WTC11 (cell line): Measurements from ENCODE around the gene KCNA2. TPM values are rescaled to one million over a fixed set of nuclear protein-coding genes. Genes with fewer than 3 reads are reported as not detected.

Experiments
- ATAC-seq: fragments of 200-7000 bp; cut with Tn5 transposase; 2 replicates; pipeline ENCODE4 v1.10.0; 2021; ENCODE audit warnings: mild to moderate bottlenecking, moderate library complexity
- CTCF ChIA-PET: fragments of 300-600 bp; sonication (Branson Sonifier 250); formaldehyde crosslinking; loops from one replicate; lab custom pipeline; 2021; ENCODE audit warnings: antibody characterized with exemption; lab: Charles Lee
- POLR2A ChIA-PET: fragments of 350-600 bp; sonication (Branson Sonifier 250); formaldehyde crosslinking; loops from one replicate; lab custom pipeline; 2021; ENCODE audit warnings: antibody characterized with exemption; lab: Charles Lee
- DNase-seq: peaks from one replicate; pipeline ENCODE4 v3.0.0; 2021; ENCODE audit warnings: low spot score
- H3K27ac Mint-ChIP-seq: 2 replicates; pipeline ENCODE4 v1.8.0; 2021; ENCODE audit warnings: mixed read lengths
- H3K27me3 Mint-ChIP-seq: 2 replicates; pipeline ENCODE4 v1.8.0; 2021; ENCODE audit warnings: low read depth, mild to moderate bottlenecking, moderate library complexity, mixed read lengths
- H3K36me3 Mint-ChIP-seq: 2 replicates; pipeline ENCODE4 v1.8.0; 2021; ENCODE audit warnings: mixed read lengths
- H3K4me1 Mint-ChIP-seq: 2 replicates; pipeline ENCODE4 v1.8.0; 2022; ENCODE audit warnings: mixed read lengths
- H3K4me3 Mint-ChIP-seq: 2 replicates; pipeline ENCODE4 v1.8.0; 2021; ENCODE audit warnings: mild to moderate bottlenecking, moderate library complexity, mixed read lengths
- H3K9me3 Mint-ChIP-seq: 2 replicates; pipeline ENCODE4 v1.8.0; 2021; ENCODE audit warnings: mixed read lengths
- ATF3 ChIP-seq: sonication (generic); formaldehyde crosslinking; conservative IDR thresholded peaks from 2 replicates; pipeline ENCODE4 v1.8.1; 2022; ENCODE audit warnings: mild to moderate bottlenecking, missing genetic modification reagents
- CREM ChIP-seq: sonication (generic); formaldehyde crosslinking; IDR thresholded peaks from 2 replicates; pipeline ENCODE4 v1.8.1; 2022; ENCODE audit warnings: mild to moderate bottlenecking, missing genetic modification reagents, moderate library complexity
- E2F5 ChIP-seq: sonication (generic); formaldehyde crosslinking; IDR thresholded peaks from 2 replicates; pipeline ENCODE4 v1.8.1; 2022; ENCODE audit warnings: mild to moderate bottlenecking, moderate library complexity, missing genetic modification reagents
- FOXP4 ChIP-seq: sonication (generic); formaldehyde crosslinking; IDR thresholded peaks from 2 replicates; pipeline ENCODE4 v1.8.0; 2022; ENCODE audit warnings: mild to moderate bottlenecking, missing genetic modification reagents
- GRHL2 ChIP-seq: fragments of 250-450 bp; sonication (Bioruptor Pico); IDR thresholded peaks from 2 replicates; pipeline ENCODE4 v1.8.0; 2022; ENCODE audit warnings: mild to moderate bottlenecking, moderate library complexity; ENCODE audit not compliant: insufficient replicate concordance, severe bottlenecking
- HMGA2 ChIP-seq: fragments of 250-450 bp; sonication (Bioruptor Pico); IDR thresholded peaks from 2 replicates; pipeline ENCODE4 v1.4.0; 2021; ENCODE audit warnings: mild to moderate bottlenecking, moderate library complexity
- HMGXB4 ChIP-seq: sonication (generic); formaldehyde crosslinking; IDR thresholded peaks from 2 replicates; pipeline ENCODE4 v1.8.1; 2023; ENCODE audit warnings: mild to moderate bottlenecking, moderate library complexity, missing genetic modification reagents
- JAZF1 ChIP-seq: fragments of 250-450 bp; sonication (Bioruptor Pico); IDR thresholded peaks from 2 replicates; pipeline ENCODE4 v1.9.0; 2021; ENCODE audit warnings: moderate library complexity, mild to moderate bottlenecking, inconsistent platforms
- JUN ChIP-seq: sonication (generic); formaldehyde crosslinking; IDR thresholded peaks from 2 replicates; pipeline ENCODE4 v1.8.0; 2023; ENCODE audit warnings: mild to moderate bottlenecking, missing genetic modification reagents
- MYBL2 ChIP-seq: sonication (generic); formaldehyde crosslinking; IDR thresholded peaks from 2 replicates; pipeline ENCODE4 v1.8.1; 2023; ENCODE audit warnings: mild to moderate bottlenecking, moderate library complexity, missing genetic modification reagents
- NFATC4 ChIP-seq: fragments of 250-450 bp; sonication (Bioruptor Pico); IDR thresholded peaks from 2 replicates; pipeline ENCODE4 v1.9.0; 2021; ENCODE audit warnings: mild to moderate bottlenecking
- SOX15 ChIP-seq: fragments of 250-450 bp; sonication (Bioruptor Pico); IDR thresholded peaks from 2 replicates; pipeline ENCODE4 v1.9.0; 2021; ENCODE audit warnings: mild to moderate bottlenecking
- STAT6 ChIP-seq: sonication (generic); formaldehyde crosslinking; conservative IDR thresholded peaks from 2 replicates; pipeline ENCODE4 v1.8.1; 2023; ENCODE audit warnings: mild to moderate bottlenecking, low read depth, missing genetic modification reagents, moderate library complexity
- TP53 ChIP-seq: sonication (generic); formaldehyde crosslinking; IDR thresholded peaks from 2 replicates; pipeline ENCODE4 v1.8.1; 2023; ENCODE audit warnings: mild to moderate bottlenecking, missing genetic modification reagents
- total RNA-seq: library from RNA; stranded (reverse); gene quantifications from 3 replicates; pipeline ENCODE4 v1.2.3, GENCODE V29; 2021
- TF ChIP-seq, protein P1 (sequence below): fragments of 250-450 bp; sonication (Bioruptor Pico); IDR thresholded peaks from 2 replicates; pipeline ENCODE4 v1.9.0; 2021; ENCODE audit warnings: mild to moderate bottlenecking, borderline replicate concordance

The KCNA2 gene
- total RNA-seq, 1 experiment from 2014 or later, result 0.50 TPM

DNA sequence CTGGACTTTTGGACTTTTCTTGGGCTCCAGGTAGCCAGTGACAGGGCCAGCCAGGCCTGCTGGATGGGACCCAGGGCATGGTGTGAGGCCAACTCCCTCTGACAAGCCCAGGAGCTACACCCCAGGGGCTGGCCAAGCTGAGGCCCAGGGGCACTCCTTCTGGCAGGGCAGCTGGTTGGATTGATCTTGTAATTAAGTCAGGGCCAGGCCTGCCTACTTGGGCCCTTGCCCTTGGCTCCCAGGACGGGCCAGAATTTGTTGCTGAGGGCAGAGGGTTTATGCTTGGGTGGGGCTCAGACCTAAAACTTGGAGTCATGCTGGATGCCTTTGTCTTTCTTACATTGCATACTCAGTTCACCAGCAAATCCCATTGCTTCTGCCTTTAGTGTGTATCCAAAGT, 20.7 kb downstream of the KCNA2 start:
- DNase-seq (no peak), ATAC-seq (no peak)
- Mint-ChIP-seq H3K4me3 (no peak overlapping the region), H3K27ac (no peak overlapping the region), H3K4me1 (no peaks in the 10 kb centered on the region), H3K9me3 (no peaks in the 10 kb centered on the region), H3K27me3 (peaks cover 34% of the 10 kb centered on the region), H3K36me3 (no peaks in the 10 kb centered on the region)
- no peak for TF ChIP-seq SOX15 (CRISPR knock-in tag)
- no peak for TF ChIP-seq CREM (CRISPR knock-in tag)
- ChIA-PET POLR2A (no interaction called here), CTCF (no interaction called here)

- POLR2A ChIA-PET, result no interaction called here
- ATAC-seq (no peak), DNase-seq (no peak)
- H3K9me3 Mint-ChIP-seq, result peaks cover under 1% of the 10 kb centered on the region; the same call in 1 of the 2 replicates
- TF ChIP-seq HMGA2 (CRISPR knock-in tag) (no peak), HMGXB4 (CRISPR knock-in tag) (no peak), NFATC4 (CRISPR knock-in tag) (no peak), E2F5 (CRISPR knock-in tag) (no peak), MYBL2 (CRISPR knock-in tag) (no peak), TP53 (CRISPR knock-in tag) (no peak)
- TF ChIP-seq, protein P1, sequence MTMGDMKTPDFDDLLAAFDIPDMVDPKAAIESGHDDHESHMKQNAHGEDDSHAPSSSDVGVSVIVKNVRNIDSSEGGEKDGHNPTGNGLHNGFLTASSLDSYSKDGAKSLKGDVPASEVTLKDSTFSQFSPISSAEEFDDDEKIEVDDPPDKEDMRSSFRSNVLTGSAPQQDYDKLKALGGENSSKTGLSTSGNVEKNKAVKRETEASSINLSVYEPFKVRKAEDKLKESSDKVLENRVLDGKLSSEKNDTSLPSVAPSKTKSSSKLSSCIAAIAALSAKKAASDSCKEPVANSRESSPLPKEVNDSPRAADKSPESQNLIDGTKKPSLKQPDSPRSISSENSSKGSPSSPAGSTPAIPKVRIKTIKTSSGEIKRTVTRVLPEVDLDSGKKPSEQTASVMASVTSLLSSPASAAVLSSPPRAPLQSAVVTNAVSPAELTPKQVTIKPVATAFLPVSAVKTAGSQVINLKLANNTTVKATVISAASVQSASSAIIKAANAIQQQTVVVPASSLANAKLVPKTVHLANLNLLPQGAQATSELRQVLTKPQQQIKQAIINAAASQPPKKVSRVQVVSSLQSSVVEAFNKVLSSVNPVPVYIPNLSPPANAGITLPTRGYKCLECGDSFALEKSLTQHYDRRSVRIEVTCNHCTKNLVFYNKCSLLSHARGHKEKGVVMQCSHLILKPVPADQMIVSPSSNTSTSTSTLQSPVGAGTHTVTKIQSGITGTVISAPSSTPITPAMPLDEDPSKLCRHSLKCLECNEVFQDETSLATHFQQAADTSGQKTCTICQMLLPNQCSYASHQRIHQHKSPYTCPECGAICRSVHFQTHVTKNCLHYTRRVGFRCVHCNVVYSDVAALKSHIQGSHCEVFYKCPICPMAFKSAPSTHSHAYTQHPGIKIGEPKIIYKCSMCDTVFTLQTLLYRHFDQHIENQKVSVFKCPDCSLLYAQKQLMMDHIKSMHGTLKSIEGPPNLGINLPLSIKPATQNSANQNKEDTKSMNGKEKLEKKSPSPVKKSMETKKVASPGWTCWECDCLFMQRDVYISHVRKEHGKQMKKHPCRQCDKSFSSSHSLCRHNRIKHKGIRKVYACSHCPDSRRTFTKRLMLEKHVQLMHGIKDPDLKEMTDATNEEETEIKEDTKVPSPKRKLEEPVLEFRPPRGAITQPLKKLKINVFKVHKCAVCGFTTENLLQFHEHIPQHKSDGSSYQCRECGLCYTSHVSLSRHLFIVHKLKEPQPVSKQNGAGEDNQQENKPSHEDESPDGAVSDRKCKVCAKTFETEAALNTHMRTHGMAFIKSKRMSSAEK (CRISPR knock-in tag), result no peak
- H3K36me3 Mint-ChIP-seq, result no peaks in the 10 kb centered on the region
- peaks cover 47% of the 10 kb centered on the region for H3K27me3 Mint-ChIP-seq
- no peaks in the 10 kb centered on the region for H3K4me1 Mint-ChIP-seq
- CTCF ChIA-PET, result no interaction called here
- no peak overlapping the region for H3K4me3 Mint-ChIP-seq
- no peak overlapping the region for H3K27ac Mint-ChIP-seq
These were observed 22.1 kb downstream of the KCNA2 start for GRCh38 chr1:110584045-110584444.

DNA sequence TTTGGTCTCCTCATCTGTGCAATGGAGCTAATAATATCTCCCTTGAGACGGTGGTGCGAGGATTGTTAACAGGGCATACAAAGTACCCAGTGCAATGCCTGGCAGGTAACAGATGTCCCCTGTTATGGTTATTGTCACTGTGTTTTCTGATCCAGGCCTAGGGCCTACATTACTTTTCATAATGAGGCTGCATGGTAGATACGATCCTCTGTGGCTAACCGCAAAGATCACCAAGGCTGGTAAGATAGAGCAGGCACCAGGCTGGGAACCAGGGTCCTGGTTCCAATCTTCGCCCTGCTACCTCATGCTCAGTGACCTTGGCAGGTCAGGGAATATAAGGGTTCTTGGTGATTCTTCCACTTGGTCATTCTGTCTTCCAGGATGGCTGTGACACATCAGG, 22.7 kb downstream of the KCNA2 start:
- no peaks in the 10 kb centered on the region for H3K36me3 Mint-ChIP-seq
- H3K27me3 Mint-ChIP-seq, result peaks cover 50% of the 10 kb centered on the region
- ChIA-PET POLR2A (no interaction called here), CTCF (no interaction called here)
- H3K4me3 Mint-ChIP-seq, result no peak overlapping the region
- peaks cover 6% of the 10 kb centered on the region for H3K9me3 Mint-ChIP-seq
- H3K27ac Mint-ChIP-seq, result no peak overlapping the region
- no peaks in the 10 kb centered on the region for H3K4me1 Mint-ChIP-seq
- DNase-seq, result no peak
- no peak for ATAC-seq
- no peak for TF ChIP-seq GRHL2 (CRISPR knock-in tag)
- TF ChIP-seq ATF3 (CRISPR knock-in tag), result no peak
- TF ChIP-seq, protein P1 (CRISPR knock-in tag), result no peak
- TF ChIP-seq STAT6, result no peak
- no peak for TF ChIP-seq JAZF1 (CRISPR knock-in tag)
- no peak for TF ChIP-seq JUN (CRISPR knock-in tag)
- no peak for TF ChIP-seq FOXP4 (CRISPR knock-in tag)
